SK-N-SH (cell line): ENCODE results near the gene HSPA4. TPM values are rescaled to one million over a fixed set of nuclear protein-coding genes. Genes with fewer than 3 reads are reported as not detected.
A peak's percentile ranks its signal among the peaks of the same experiment; 100 is the strongest.
"Not testable (repeated sequence)": the region's sequence is repeated elsewhere in the genome, so short reads cannot be mapped to it uniquely, and the experiment has no call there.

Source experiments
- CTCF ChIA-PET: fragments of 300-600, 350-600 bp; formaldehyde crosslinking; extraction: SDS; loops from one replicate; lab custom pipeline; 2021; lab: Yijun Ruan, JAX
- POLR2A ChIA-PET: fragments of 350-600 bp; sonication (Branson Sonifier 250); formaldehyde crosslinking; extraction: SDS; loops from one replicate; lab custom pipeline; 2020; ENCODE audit warnings: antibody characterized with exemption, inconsistent platforms; lab: Yijun Ruan, JAX
- DNase-seq: peaks from one replicate; pipeline ENCODE4 v3.0.0; 2012
- H2AFZ ChIP-seq: fragments of 200-600 bp; sonication (generic); 2 replicates; pipeline ENCODE4 v1.8.1; 2016; ENCODE audit warnings: antibody characterized with exemption, mild to moderate bottlenecking, low read depth
- H3F3A ChIP-seq: fragments of 200-600 bp; sonication (generic); replicated peaks from 2 replicates; pipeline ENCODE3; 2016; ENCODE audit warnings: antibody characterized with exemption, mild to moderate bottlenecking; ENCODE audit not compliant: insufficient read depth
- H3K27ac ChIP-seq, 2 experiments: fragments of 200-500 bp in 1 of 2; fragments of 200-600 bp in 1 of 2; sonication (Bioruptor generic) in 1 of 2; sonication (generic), shearing (Covaris generic) in 1 of 2; 2 replicates each; pipeline versions ENCODE4 v1.5.1 to v1.6.1; 2014 to 2016; ENCODE audit warnings: low read depth in 2 of 2, inconsistent platforms in 1 of 2, low read length in 1 of 2, mild to moderate bottlenecking in 1 of 2, mixed read lengths in 1 of 2
- H3K27me3 ChIP-seq: fragments of 200-600 bp; sonication (generic), shearing (Covaris generic); 2 replicates; pipeline ENCODE4 v1.6.1; 2016; ENCODE audit warnings: mixed run types; ENCODE audit not compliant: insufficient read depth
- H3K36me3 ChIP-seq, 2 experiments: fragments of 200-500 bp in 1 of 2; fragments of 200-600 bp in 1 of 2; sonication (Bioruptor generic) in 1 of 2; sonication (generic) in 1 of 2; replicated peaks in 1 of 2; 2 replicates each; pipeline versions ENCODE3 to v1.5.1; 2014 to 2016; ENCODE audit warnings: low read length in 1 of 2, mild to moderate bottlenecking in 1 of 2; ENCODE audit not compliant: insufficient read depth in 2 of 2, control insufficient read depth in 1 of 2
- H3K4me1 ChIP-seq, 2 experiments: fragments of 200-500 bp in 1 of 2; fragments of 200-600 bp in 1 of 2; sonication (Bioruptor generic) in 1 of 2; sonication (generic), shearing (Covaris generic) in 1 of 2; 2 replicates each; pipeline versions ENCODE4 v1.5.1 to v1.6.1; 2014 to 2016; ENCODE audit warnings: low read depth in 1 of 2, low read length in 1 of 2, mixed run types in 1 of 2; ENCODE audit not compliant: insufficient read depth in 2 of 2, control insufficient read depth in 1 of 2
- H3K4me2 ChIP-seq: fragments of 200-600 bp; sonication (generic), shearing (Covaris generic); 2 replicates; pipeline ENCODE4 v1.6.1; 2017; ENCODE audit warnings: mixed run types
- H3K4me3 ChIP-seq, 2 experiments: fragments of 200-500 bp in 1 of 2; fragments of 200-600 bp in 1 of 2; sonication (Bioruptor generic) in 1 of 2; sonication (generic), shearing (Covaris generic) in 1 of 2; 2 replicates each; pipeline versions ENCODE4 v1.5.1 to v1.8.1; 2014 to 2016; ENCODE audit warnings: low read depth in 2 of 2, inconsistent platforms in 1 of 2, low read length in 1 of 2, mild to moderate bottlenecking in 1 of 2, mixed read lengths in 1 of 2, moderate library complexity in 1 of 2
- H3K79me2 ChIP-seq: fragments of 200-600 bp; sonication (generic); 2 replicates; pipeline ENCODE4 v1.8.1; 2017; ENCODE audit warnings: mild to moderate bottlenecking; ENCODE audit not compliant: insufficient read depth
- H3K9ac ChIP-seq: fragments of 200-600 bp; sonication (generic); 2 replicates; pipeline ENCODE4 v1.6.1; 2017; ENCODE audit warnings: mixed run types
- H3K9me2 ChIP-seq: fragments of 200-600 bp; sonication (generic); 2 replicates; pipeline ENCODE4 v1.6.1; 2017; ENCODE audit warnings: mixed run types
- H3K9me3 ChIP-seq: fragments of 200-600 bp; sonication (generic); 2 replicates; pipeline ENCODE4 v1.6.1; 2017; ENCODE audit warnings: mixed run types, mild to moderate bottlenecking, moderate library complexity
- H4K20me1 ChIP-seq: fragments of 200-600 bp; sonication (generic); 2 replicates; pipeline ENCODE4 v1.6.1; 2017; ENCODE audit warnings: mild to moderate bottlenecking, mixed run types; ENCODE audit not compliant: insufficient read depth
- EP300 ChIP-seq, 2 experiments: IDR thresholded peaks; 2 replicates each; pipeline versions ENCODE4 v1.4.0 to v1.6.1; 2012; ENCODE audit warnings: borderline replicate concordance in 1 of 2, low read depth in 1 of 2, low read length in 1 of 2
- FOSL2 ChIP-seq: IDR thresholded peaks from 2 replicates; pipeline ENCODE4 v1.4.0; 2012; ENCODE audit warnings: low read depth, mild to moderate bottlenecking, moderate library complexity, borderline replicate concordance
- FOXM1 ChIP-seq: IDR thresholded peaks from 2 replicates; pipeline ENCODE4 v1.4.0; 2012; ENCODE audit warnings: low read depth, mild to moderate bottlenecking
- JUND ChIP-seq: IDR thresholded peaks from 2 replicates; pipeline ENCODE4 v1.4.0; 2012
- MXI1 ChIP-seq: IDR thresholded peaks from 2 replicates; pipeline ENCODE4 v1.6.1; 2012; ENCODE audit warnings: mild to moderate bottlenecking, low read depth, low read length, improper control_type of control experiment
- NFIC ChIP-seq: IDR thresholded peaks from 2 replicates; pipeline ENCODE4 v1.4.0; 2012; ENCODE audit warnings: borderline replicate concordance
- NRF1 ChIP-seq: IDR thresholded peaks from 2 replicates; pipeline ENCODE4 v1.6.1; 2012; ENCODE audit warnings: low read depth, mild to moderate bottlenecking, low read length
- POLR2AphosphoS5 ChIP-seq: IDR thresholded peaks from 2 replicates; pipeline ENCODE4 v1.6.1; 2012; ENCODE audit warnings: low read depth, low read length
- RXRA ChIP-seq: IDR thresholded peaks from 2 replicates; pipeline ENCODE4 v1.4.0; 2012; ENCODE audit warnings: low read depth, mild to moderate bottlenecking, borderline replicate concordance
- SMC3 ChIP-seq: IDR thresholded peaks from 2 replicates; pipeline ENCODE4 v1.6.1; 2012; ENCODE audit warnings: low read depth, low read length, improper control_type of control experiment
- TCF12 ChIP-seq: IDR thresholded peaks from 2 replicates; pipeline ENCODE4 v1.4.0; 2012
- TEAD4 ChIP-seq: IDR thresholded peaks from 2 replicates; pipeline ENCODE4 v1.4.0; 2012; ENCODE audit warnings: mild to moderate bottlenecking, borderline replicate concordance; ENCODE audit not compliant: insufficient read depth
- WGBS: methylation state at CpG from one replicate; pipeline ENCODE4 v1.1.6; 2017; ENCODE audit warnings: low lambda C conversion rate; 5-methylcytosine and 5-hydroxymethylcytosine counted together
- polyA plus RNA-seq, 3 experiments: library from polyadenylated mRNA; depleted of rRNA; stranded (reverse); fragments of >200 nt; gene quantifications; 2 replicates each; pipeline ENCODE4 v1.2.3, GENCODE V29; 2012
- TF ChIP-seq, protein P1 (sequence below): fragments of 200-600 bp; sonication (generic); IDR thresholded peaks from 2 replicates; pipeline ENCODE4 v1.6.1; 2017; ENCODE audit warnings: antibody characterized with exemption, mild to moderate bottlenecking, moderate library complexity
- TF ChIP-seq, protein P2 (sequence below): IDR thresholded peaks from 2 replicates; pipeline ENCODE4 v1.4.0; 2012; ENCODE audit warnings: low read depth

The HSPA4 gene
- polyA plus RNA-seq, 1 of the 3 experiments (the other 2 are of a cell fraction): 18.8 TPM

DNA sequence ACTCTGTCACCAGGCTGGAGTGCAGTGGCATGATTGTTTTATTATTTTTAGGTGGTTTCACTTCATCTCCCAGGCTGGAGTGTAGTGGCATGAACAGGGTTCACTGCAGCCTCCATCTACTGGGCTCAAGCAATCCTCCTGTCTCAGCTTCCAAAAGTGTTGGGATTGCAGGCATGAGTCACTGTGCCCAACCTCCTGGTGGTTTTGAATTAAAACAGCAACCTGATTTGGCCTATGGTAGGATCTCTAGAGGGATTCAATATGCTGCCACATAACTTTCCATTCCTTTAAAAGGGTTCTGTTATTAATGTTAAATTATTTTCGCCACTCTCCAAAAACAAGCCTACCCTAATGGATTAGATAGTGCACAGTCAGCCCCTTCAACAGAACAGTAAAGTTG, 9.9 kb upstream of the HSPA4 start:
- Histone ChIP-seq H3F3A (peaks cover 6% of the 10 kb centered on the region), H3K4me3 (no peak overlapping the region), H3K4me1 (no peaks in the 10 kb centered on the region; a peak in 1 of 4 replicates), H3K4me2 (no peak overlapping the region), H3K9me3 (no peaks in the 10 kb centered on the region), H3K9ac (no peak overlapping the region), H3K79me2 (no peaks in the 10 kb centered on the region), H3K9me2 (no peaks in the 10 kb centered on the region), H3K36me3 (no peaks in the 10 kb centered on the region), H4K20me1 (no peaks in the 10 kb centered on the region), H2AFZ (peak overlapping the region; percentile 45; the same call in 1 of the 2 replicates), H3K27me3 (no peaks in the 10 kb centered on the region), H3K27ac (peak overlapping the region in 1 of 2 experiments; percentile 40; a peak in 2 of 4 replicates)
- TF ChIP-seq, protein P1, sequence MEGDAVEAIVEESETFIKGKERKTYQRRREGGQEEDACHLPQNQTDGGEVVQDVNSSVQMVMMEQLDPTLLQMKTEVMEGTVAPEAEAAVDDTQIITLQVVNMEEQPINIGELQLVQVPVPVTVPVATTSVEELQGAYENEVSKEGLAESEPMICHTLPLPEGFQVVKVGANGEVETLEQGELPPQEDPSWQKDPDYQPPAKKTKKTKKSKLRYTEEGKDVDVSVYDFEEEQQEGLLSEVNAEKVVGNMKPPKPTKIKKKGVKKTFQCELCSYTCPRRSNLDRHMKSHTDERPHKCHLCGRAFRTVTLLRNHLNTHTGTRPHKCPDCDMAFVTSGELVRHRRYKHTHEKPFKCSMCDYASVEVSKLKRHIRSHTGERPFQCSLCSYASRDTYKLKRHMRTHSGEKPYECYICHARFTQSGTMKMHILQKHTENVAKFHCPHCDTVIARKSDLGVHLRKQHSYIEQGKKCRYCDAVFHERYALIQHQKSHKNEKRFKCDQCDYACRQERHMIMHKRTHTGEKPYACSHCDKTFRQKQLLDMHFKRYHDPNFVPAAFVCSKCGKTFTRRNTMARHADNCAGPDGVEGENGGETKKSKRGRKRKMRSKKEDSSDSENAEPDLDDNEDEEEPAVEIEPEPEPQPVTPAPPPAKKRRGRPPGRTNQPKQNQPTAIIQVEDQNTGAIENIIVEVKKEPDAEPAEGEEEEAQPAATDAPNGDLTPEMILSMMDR: peak; percentile 25
- TF ChIP-seq FOSL2 (peak; percentile 67), FOXM1 (peak; percentile 86), RXRA (no peak), TCF12 (peak; percentile 8; the same call in 1 of the 2 replicates), SMC3 (no peak), JUND (peak; percentile 52; the same call in 1 of the 2 replicates)
- TF ChIP-seq, protein P2, sequence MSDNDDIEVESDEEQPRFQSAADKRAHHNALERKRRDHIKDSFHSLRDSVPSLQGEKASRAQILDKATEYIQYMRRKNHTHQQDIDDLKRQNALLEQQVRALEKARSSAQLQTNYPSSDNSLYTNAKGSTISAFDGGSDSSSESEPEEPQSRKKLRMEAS: 0 out of 2 replicates have a peak, but pooled peaks have one; percentile 28
- ChIA-PET CTCF (no interaction called here), POLR2A (no interaction called here)
- 79% methylated on average over 1 of the region's 1 CpG for WGBS
- DNase-seq: no peak

DNA sequence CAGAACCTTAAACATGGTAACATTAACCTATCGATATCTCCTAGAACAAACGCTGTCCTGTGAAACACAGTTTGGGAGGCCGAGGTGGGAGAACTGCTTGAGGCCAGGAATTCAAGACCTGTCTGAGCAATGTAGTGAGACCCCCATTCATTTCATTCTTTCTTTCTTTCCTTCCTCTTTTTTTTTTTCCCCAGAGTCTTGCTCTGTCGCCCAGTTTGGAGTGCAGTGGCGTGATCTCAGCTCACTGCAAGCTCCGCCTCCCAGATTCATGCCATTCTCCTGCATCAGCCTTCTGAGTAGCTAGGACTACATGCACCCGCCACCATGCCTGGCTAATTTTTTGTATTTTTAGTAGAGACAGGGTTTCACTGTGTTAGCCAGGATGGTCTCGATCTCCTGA, 5.3 kb upstream of the HSPA4 start:
- DNase-seq: not testable (repeated sequence)

DNA sequence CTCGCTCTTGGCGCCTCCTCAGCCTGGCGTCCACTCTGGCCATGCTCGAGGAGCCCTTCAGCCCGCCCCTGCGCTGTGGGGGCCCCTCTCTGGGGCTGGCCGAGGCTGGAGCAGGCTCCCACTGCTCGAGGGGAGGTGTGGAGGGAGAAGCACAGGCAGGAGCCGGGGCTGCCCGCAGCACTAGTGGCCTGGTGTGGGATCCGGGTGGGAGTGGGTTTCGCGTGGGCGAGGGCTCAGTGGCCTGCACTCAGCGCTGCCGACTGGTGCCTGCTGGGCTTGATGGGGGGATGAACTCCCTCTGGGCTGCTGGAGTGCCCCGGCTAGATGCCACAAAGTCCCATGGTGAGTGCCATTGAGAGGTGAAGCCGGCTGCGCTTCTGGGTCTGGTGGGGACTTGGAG, 4.4 kb upstream of the HSPA4 start:
- POLR2A ChIA-PET: interaction anchor here (0.6 kb wide), 1 partner anchor 950 kb away, joined by 3 read pairs; no protein-coding TSS in a partner anchor
- Histone ChIP-seq H3K9ac (no peak overlapping the region), H3K36me3 (no peaks in the 10 kb centered on the region), H3K27ac (no peak overlapping the region), H3F3A (peaks cover 42% of the 10 kb centered on the region), H3K79me2 (peaks cover 20% of the 10 kb centered on the region), H2AFZ (no peak overlapping the region), H3K4me2 (no peak overlapping the region), H4K20me1 (no peaks in the 10 kb centered on the region), H3K27me3 (no peaks in the 10 kb centered on the region), H3K9me3 (no peaks in the 10 kb centered on the region), H3K9me2 (no peaks in the 10 kb centered on the region), H3K4me1 (peaks cover 11 to 18% of the 10 kb centered on the region in 2 experiments; a peak in 3 of 4 replicates), H3K4me3 (no peak overlapping the region)
- no peak for DNase-seq
- TF ChIP-seq MXI1 (no peak), POLR2AphosphoS5 (no peak), NFIC (no peak), TEAD4 (no peak), NRF1 (no peak), EP300 (IDR thresholded peaks at IDR 0.05; ENCODE audit: borderline replicate concordance in 1 of 2, low read depth in 1 of 2, low read length in 1 of 2) (no peak)
- CTCF ChIA-PET: no interaction called here
- WGBS: 97% methylated on average over 6 of the region's 19 CpGs

More for the DNA sequence above, 5.3 kb upstream of the HSPA4 start:
- Histone ChIP-seq H2AFZ (0 out of 2 replicates have a peak overlapping the region, but pooled peaks have one; percentile 42), H3F3A (peaks cover 37% of the 10 kb centered on the region), H3K79me2 (peaks cover 15% of the 10 kb centered on the region), H3K4me1 (peaks cover 11 to 18% of the 10 kb centered on the region in 2 experiments; a peak in 3 of 4 replicates)
- H3K4me3 ChIP-seq, H3K27me3 ChIP-seq, H3K9ac ChIP-seq, H3K4me2 ChIP-seq, H4K20me1 ChIP-seq, POLR2A ChIA-PET, H3K9me3 ChIP-seq, H3K9me2 ChIP-seq, CTCF ChIA-PET, H3K27ac ChIP-seq, H3K36me3 ChIP-seq: not testable (repeated sequence)
- WGBS: 93% methylated on average over 8 of the region's 8 CpGs
